ENCODE data around the gene STARD9.
A peak's percentile ranks its signal among the peaks of the same experiment; 100 is the strongest.

DNA sequence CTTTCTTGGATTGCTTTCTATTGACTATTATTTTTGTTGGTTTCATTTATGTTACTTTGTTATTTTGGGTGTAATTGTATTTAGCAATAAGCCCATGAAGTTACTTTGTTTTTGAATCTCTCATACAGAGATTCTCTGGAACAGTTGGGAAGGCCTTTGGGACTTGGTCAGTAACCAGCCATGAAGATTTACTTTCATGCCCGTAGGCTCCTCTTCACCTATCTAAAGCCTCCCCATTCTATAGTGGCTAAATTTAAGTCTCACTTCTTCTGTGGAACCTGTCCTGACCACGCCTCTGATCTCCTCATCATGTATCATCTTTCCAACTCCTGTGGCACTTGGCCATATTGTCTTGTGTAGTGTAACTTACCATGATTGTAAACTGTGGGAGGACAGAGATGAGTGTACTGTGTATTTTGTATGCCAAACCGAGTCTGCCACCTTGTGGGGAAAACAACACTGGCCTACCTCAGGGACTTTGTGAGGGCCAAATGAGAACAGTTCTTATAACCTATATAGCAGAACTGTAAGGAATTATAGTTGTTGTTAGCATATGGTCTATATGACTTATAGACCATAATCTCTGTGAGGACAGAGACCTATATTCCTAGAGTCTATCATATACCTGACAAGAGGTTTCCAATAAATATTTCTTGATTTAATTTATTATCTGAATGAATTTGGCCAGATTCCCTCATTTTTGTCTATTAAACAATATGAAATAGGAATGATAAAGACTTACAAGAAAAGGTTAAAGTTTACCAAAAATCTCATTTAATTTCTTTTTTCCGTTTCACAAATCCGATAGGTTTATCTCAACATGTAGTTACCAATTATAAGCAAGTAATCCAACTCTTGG lies 75.0 kb downstream of the STARD9 start:
- TF ChIP-seq ZBTB7A (IDR thresholded peaks at IDR 0.05; ENCODE audit: borderline replicate concordance, control insufficient read depth, low read depth, low read length), result no peak
- TF ChIP-seq, protein P1, sequence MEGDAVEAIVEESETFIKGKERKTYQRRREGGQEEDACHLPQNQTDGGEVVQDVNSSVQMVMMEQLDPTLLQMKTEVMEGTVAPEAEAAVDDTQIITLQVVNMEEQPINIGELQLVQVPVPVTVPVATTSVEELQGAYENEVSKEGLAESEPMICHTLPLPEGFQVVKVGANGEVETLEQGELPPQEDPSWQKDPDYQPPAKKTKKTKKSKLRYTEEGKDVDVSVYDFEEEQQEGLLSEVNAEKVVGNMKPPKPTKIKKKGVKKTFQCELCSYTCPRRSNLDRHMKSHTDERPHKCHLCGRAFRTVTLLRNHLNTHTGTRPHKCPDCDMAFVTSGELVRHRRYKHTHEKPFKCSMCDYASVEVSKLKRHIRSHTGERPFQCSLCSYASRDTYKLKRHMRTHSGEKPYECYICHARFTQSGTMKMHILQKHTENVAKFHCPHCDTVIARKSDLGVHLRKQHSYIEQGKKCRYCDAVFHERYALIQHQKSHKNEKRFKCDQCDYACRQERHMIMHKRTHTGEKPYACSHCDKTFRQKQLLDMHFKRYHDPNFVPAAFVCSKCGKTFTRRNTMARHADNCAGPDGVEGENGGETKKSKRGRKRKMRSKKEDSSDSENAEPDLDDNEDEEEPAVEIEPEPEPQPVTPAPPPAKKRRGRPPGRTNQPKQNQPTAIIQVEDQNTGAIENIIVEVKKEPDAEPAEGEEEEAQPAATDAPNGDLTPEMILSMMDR (IDR thresholded peaks at IDR 0.05 in 2 of 3, conservative IDR thresholded peaks at IDR 0.05 in 1 of 3; ENCODE audit: insufficient read depth in 2 of 3, low read depth in 1 of 3, low read length in 3 of 3), result peak; percentile 74 to 89 (median 83)
- peak; percentile 35; the same call in 1 of the 2 replicates for TF ChIP-seq FOSL1 (tag; conservative IDR thresholded peaks at IDR 0.05)
- TF ChIP-seq, protein P2, sequence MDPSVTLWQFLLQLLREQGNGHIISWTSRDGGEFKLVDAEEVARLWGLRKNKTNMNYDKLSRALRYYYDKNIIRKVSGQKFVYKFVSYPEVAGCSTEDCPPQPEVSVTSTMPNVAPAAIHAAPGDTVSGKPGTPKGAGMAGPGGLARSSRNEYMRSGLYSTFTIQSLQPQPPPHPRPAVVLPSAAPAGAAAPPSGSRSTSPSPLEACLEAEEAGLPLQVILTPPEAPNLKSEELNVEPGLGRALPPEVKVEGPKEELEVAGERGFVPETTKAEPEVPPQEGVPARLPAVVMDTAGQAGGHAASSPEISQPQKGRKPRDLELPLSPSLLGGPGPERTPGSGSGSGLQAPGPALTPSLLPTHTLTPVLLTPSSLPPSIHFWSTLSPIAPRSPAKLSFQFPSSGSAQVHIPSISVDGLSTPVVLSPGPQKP (CRISPR knock-in tag; IDR thresholded peaks at IDR 0.05), result no peak
- no peak for TF ChIP-seq ZNF175 (CRISPR knock-in tag; IDR thresholded peaks at IDR 0.05; ENCODE audit: low read depth)
- no peak for TF ChIP-seq ZBTB2 (IDR thresholded peaks at IDR 0.05)
- TF ChIP-seq NCOA1 (IDR thresholded peaks at IDR 0.05; ENCODE audit: low read depth), result no peak
- TF ChIP-seq ZFPM2 (CRISPR knock-in tag; IDR thresholded peaks at IDR 0.05), result no peak
- TF ChIP-seq ZNF146 (CRISPR knock-in tag; IDR thresholded peaks at IDR 0.05; ENCODE audit: unreplicated experiment), result no peak
- no peak for TF ChIP-seq EZH2 (IDR thresholded peaks at IDR 0.05; ENCODE audit: borderline replicate concordance, low read depth, low read length)
- TF ChIP-seq ZNF174 (CRISPR knock-in tag; IDR thresholded peaks at IDR 0.05), result no peak
- TF ChIP-seq YY1 (IDR thresholded peaks at IDR 0.05; ENCODE audit: borderline replicate concordance in 1 of 3, control insufficient read depth in 1 of 3, extremely low read depth in 1 of 3, insufficient read depth in 3 of 3, insufficient read length in 1 of 3, insufficient replicate concordance in 2 of 3, low read depth in 1 of 3, low read length in 2 of 3), result no peak
- TF ChIP-seq ZNF274 (IDR thresholded peaks at IDR 0.05; ENCODE audit: borderline replicate concordance, low read depth, low read length), result no peak
- no peak for TF ChIP-seq SRSF1 (IDR thresholded peaks at IDR 0.05; ENCODE audit: low read depth, low read length)
